ENCODE measurements around the gene APOBEC3H. TPM values are rescaled to one million over a fixed set of nuclear protein-coding genes. Genes with fewer than 3 reads are reported as not detected.

APOBEC3H gene
- total and polyA plus RNA-seq, 4 donors, result 0.41 TPM; not detected in 3

DNA sequence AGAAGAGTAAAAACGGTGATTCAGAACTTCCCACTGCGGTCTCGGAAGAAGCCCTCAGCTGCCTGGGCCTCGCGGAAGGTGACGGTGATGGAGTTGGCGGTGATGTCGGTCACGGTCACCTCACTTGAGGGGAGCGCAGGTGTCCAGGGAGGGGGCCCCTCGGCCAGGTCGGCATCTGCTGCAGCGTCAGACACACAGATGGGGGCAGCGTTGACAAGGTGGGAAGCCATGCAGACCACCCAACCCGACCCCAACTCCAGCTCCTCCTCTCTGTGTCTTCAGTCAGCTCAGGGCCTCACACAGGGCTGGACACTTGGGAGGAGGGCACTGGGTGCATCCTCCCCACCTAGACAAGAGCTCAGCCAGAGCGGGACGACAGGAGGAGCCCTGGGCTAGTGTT, 36.8 kb downstream of the APOBEC3H start:
- DNase-seq (ENCODE audit: low read depth in 4 of 6, low spot score in 6 of 6), result no peak
- Histone ChIP-seq H3K4me3 (ENCODE audit: low read depth, low read length) (no peak overlapping the region), H3K27ac (ENCODE audit: low read depth, low read length) (no peak overlapping the region), H3K9me3 (ENCODE audit: control insufficient read depth, insufficient read depth, low read length) (no peaks in the 10 kb centered on the region), H3K36me3 (ENCODE audit: control insufficient read depth, insufficient read depth, low read length) (peaks cover 35% of the 10 kb centered on the region), H3K27me3 (ENCODE audit: control insufficient read depth, insufficient read depth, low read length) (no peaks in the 10 kb centered on the region), H3K4me1 (ENCODE audit: control insufficient read depth, insufficient read depth, low read length) (peaks cover 33% of the 10 kb centered on the region)
- 86% methylated on average over 12 of the region's 17 CpGs for WGBS (ENCODE audit: insufficient coverage)

DNA sequence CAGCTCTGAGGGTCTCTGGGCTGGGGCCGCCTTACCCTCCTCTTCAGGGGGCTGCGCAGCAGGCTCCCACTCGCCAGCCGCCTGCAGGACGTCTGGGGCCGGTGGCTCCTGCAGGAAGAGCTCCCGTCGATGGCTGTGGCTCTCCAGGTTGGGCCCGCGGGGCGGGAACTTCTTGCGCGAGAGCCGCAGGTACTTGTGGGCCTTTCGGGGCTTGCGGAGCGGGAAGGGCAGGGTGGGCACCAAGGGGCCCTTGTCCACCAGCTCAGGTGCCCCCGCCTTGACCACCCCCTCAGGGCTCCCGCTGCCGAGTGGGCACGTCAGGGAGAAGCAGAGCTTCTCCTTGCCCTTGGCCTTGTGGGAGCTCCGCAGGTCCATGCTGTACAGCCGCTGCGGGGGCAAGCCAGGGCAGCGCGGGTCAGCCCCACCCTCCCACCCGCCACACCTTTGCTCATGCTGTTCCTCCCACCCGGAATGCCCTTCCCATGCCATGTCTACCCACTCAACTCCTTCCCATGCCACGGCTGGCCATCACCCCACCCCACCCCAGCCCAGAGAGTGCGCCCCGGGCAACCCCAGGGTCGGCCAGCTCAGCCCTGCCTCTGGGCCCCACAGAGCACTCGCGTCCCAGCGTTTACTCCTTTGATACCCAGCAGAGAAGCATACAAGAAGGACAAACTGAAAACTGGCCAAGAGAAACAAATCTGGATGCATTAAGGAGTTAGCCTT, 37.5 kb downstream of the APOBEC3H start:
- no peaks in the 10 kb centered on the region for H3K9me3 ChIP-seq (ENCODE audit: control insufficient read depth, insufficient read depth, low read length)
- H3K27me3 ChIP-seq (ENCODE audit: control insufficient read depth, insufficient read depth, low read length), result no peaks in the 10 kb centered on the region
- DNase-seq (ENCODE audit: low read depth in 4 of 6, low spot score in 6 of 6), result no peak
- no peak overlapping the region for H3K27ac ChIP-seq (ENCODE audit: low read depth, low read length)
- H3K4me1 ChIP-seq (ENCODE audit: control insufficient read depth, insufficient read depth, low read length), result peaks cover 33% of the 10 kb centered on the region
- WGBS (ENCODE audit: insufficient coverage), result 80% methylated on average over 34 of the region's 35 CpGs
- H3K36me3 ChIP-seq (ENCODE audit: control insufficient read depth, insufficient read depth, low read length), result peaks cover 37% of the 10 kb centered on the region
- H3K4me3 ChIP-seq (ENCODE audit: low read depth, low read length), result no peak overlapping the region

DNA sequence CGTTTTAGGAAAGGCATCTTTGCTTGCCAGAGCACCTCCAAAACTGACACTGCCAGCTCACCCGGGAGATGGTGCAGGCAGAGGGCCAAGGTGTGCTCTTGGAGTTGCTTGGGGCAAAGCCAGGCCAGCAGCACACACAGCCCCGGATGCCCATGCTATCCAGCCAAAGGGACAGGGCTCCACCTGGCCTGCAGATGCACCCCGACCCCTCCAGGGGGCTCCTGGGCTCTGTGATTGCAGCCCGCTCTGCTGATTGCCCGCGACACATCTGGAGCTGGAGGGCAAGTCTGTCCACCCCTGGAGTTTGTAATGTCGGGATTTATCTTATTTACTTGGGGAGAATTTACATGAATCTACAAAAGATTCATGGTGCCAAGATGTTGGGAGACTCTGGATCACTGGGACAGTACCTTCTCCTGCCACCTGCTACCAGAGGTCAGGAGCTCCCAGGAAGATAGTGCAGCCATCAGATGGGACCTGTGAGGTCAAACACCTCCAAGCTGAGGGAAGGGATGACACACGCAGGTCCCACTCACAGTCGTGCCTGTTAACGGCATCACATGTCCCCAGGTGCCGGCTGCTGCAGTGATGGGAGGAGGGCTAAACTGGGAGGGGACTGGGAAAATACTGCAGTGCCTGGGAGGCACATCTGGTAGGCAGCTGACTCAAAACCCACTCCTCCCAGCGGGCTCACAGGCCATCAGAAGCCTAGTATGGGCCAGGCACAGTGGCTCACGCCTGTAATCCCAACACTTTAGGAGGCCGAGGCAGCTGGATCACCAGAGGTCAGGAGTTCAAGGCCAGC, 38.2 kb downstream of the APOBEC3H start:
- WGBS (ENCODE audit: insufficient coverage), result 38% methylated on average over 12 of the region's 15 CpGs
- H3K36me3 ChIP-seq (ENCODE audit: control insufficient read depth, insufficient read depth, low read length), result peaks cover 40% of the 10 kb centered on the region
- H3K4me3 ChIP-seq (ENCODE audit: low read depth, low read length), result no peak overlapping the region
- no peak overlapping the region for H3K27ac ChIP-seq (ENCODE audit: low read depth, low read length)
- no peaks in the 10 kb centered on the region for H3K9me3 ChIP-seq (ENCODE audit: control insufficient read depth, insufficient read depth, low read length)
- H3K27me3 ChIP-seq (ENCODE audit: control insufficient read depth, insufficient read depth, low read length), result no peaks in the 10 kb centered on the region
- peak in 4 of 6 donors; percentile 19 to 63 (median 40) for DNase-seq (ENCODE audit: low read depth in 4 of 6, low spot score in 6 of 6)
- peaks cover 27% of the 10 kb centered on the region for H3K4me1 ChIP-seq (ENCODE audit: control insufficient read depth, insufficient read depth, low read length)

DNA sequence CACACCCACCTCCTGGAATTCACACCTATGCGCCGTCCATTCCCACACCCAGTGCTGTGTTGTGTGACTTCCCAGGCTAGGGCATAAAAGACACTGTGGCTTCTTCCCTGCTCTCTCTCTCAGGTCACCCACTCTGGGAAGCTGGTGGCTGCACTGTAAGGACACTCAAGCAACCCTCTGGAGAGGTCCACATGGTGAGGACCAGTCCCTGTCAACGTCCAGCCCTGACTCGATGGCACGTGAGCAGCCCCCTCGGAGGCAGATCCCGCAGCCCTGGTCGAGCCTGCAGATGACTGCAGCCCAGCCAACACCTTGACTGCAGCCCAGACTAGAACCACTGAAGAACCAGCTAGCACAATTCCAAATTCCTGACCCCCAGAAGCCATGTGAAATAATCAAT, 39.3 kb downstream of the APOBEC3H start:
- no peaks in the 10 kb centered on the region for H3K27me3 ChIP-seq (ENCODE audit: control insufficient read depth, insufficient read depth, low read length)
- no peak for DNase-seq (ENCODE audit: low read depth in 4 of 6, low spot score in 6 of 6)
- H3K27ac ChIP-seq (ENCODE audit: low read depth, low read length), result no peak overlapping the region
- H3K9me3 ChIP-seq (ENCODE audit: control insufficient read depth, insufficient read depth, low read length), result no peaks in the 10 kb centered on the region
- no peak overlapping the region for H3K4me3 ChIP-seq (ENCODE audit: low read depth, low read length)
- peaks cover 49% of the 10 kb centered on the region for H3K36me3 ChIP-seq (ENCODE audit: control insufficient read depth, insufficient read depth, low read length)
- 88% methylated on average over 8 of the region's 8 CpGs for WGBS (ENCODE audit: insufficient coverage)
- peaks cover 19% of the 10 kb centered on the region for H3K4me1 ChIP-seq (ENCODE audit: control insufficient read depth, insufficient read depth, low read length)

DNA sequence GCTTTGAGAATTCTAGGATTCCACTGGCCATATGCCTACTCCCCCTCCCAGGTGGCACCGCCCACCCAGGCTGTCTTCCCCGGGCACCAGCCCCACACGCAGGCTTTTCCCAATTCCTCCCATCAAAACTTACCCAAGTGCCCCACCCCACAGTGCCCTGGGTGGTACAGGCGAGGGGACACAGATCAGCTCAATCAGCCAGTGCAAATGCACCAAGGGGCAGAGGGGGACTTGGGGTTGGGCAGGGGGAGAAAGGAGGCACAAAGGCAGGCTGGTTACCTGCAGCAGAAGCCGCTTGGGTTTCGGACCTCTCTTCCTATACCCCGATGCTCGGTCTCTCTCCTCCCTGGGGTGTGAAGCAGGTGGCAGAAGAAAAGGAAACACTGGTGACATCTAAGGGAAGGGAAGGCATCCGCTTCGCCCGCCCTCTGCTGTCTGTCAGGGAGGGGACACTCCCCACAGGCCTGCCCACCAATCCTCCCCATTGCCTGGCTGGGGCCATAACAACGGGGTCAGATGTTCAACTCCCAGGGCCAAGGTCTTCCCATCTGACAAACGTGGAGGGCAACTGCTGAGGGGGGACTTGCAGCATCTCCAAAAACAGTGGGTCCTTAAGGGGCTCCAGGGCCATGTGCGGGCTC, 41.4 kb downstream of the APOBEC3H start:
- H3K27ac ChIP-seq (ENCODE audit: low read depth, low read length), result no peak overlapping the region

DNA sequence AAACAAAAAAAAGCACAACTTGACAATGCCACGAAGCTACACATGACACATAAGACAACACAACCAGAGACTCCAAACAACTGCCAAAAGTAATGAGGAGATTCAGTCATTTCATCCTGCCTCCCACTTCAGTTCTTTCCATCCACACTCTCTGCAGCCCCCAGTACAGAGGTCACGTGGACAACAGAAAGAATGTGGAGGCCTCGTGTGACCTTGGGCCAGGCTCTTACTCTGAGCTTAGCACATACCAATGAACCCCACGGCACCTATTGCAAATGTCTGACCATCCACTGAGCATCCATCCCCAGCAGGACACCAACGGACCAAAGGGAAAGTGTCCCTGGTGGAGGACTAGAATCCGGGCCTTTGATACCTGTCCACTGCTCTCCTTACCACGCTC, 42.9 kb downstream of the APOBEC3H start:
- Histone ChIP-seq H3K27ac (ENCODE audit: low read depth, low read length) (no peak overlapping the region), H3K4me1 (ENCODE audit: control insufficient read depth, insufficient read depth, low read length) (peaks cover 19% of the 10 kb centered on the region), H3K36me3 (ENCODE audit: control insufficient read depth, insufficient read depth, low read length) (peaks cover 25% of the 10 kb centered on the region), H3K4me3 (ENCODE audit: low read depth, low read length) (no peak overlapping the region), H3K9me3 (ENCODE audit: control insufficient read depth, insufficient read depth, low read length) (no peaks in the 10 kb centered on the region), H3K27me3 (ENCODE audit: control insufficient read depth, insufficient read depth, low read length) (no peaks in the 10 kb centered on the region)
- WGBS (ENCODE audit: insufficient coverage), result 74% methylated on average over 7 of the region's 7 CpGs
- DNase-seq (ENCODE audit: low read depth in 4 of 6, low spot score in 6 of 6), result no peak

More for the DNA sequence above, 41.4 kb downstream of the APOBEC3H start:
- Histone ChIP-seq H3K9me3 (ENCODE audit: control insufficient read depth, insufficient read depth, low read length) (no peaks in the 10 kb centered on the region), H3K4me1 (ENCODE audit: control insufficient read depth, insufficient read depth, low read length) (peaks cover 16% of the 10 kb centered on the region), H3K36me3 (ENCODE audit: control insufficient read depth, insufficient read depth, low read length) (peaks cover 35% of the 10 kb centered on the region), H3K27me3 (ENCODE audit: control insufficient read depth, insufficient read depth, low read length) (no peaks in the 10 kb centered on the region), H3K4me3 (ENCODE audit: low read depth, low read length) (no peak overlapping the region)
- DNase-seq (ENCODE audit: low read depth in 4 of 6, low spot score in 6 of 6), result no peak
- 61% methylated on average over 6 of the region's 14 CpGs for WGBS (ENCODE audit: insufficient coverage)

DNA sequence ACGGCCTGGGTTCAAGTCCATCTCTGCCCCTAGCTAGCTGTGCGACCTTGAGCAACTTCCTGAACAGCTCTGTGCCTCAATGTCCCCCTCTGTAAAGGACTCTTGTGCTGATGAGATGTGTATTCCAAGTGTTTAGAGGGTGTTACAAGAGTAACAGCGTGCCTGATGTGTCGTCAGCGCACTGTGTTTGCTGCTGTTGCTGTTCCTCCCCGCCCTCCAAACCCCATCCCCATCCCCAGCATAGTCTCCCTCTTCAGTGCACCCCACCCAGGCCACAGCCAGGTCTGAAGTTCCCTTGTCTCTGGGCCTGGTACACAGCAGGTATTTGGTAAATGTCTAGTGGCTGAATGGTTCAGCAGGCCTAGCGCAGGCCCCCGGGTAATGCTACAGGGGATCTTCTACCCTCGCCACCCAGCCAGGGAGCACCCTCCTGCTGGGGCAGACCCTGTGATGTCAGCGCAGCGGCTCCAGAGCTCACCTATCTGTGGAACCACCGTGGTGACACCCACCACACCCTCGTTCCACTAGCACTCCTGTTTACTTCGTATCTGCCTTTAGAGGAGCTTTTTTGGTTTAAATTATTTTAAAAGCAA, 45.1 kb downstream of the APOBEC3H start:
- Histone ChIP-seq H3K4me1 (ENCODE audit: control insufficient read depth, insufficient read depth, low read length) (peaks cover 23% of the 10 kb centered on the region), H3K9me3 (ENCODE audit: control insufficient read depth, insufficient read depth, low read length) (no peaks in the 10 kb centered on the region), H3K36me3 (ENCODE audit: control insufficient read depth, insufficient read depth, low read length) (peaks cover 22% of the 10 kb centered on the region), H3K27me3 (ENCODE audit: control insufficient read depth, insufficient read depth, low read length) (no peaks in the 10 kb centered on the region), H3K27ac (ENCODE audit: low read depth, low read length) (no peak overlapping the region), H3K4me3 (ENCODE audit: low read depth, low read length) (no peak overlapping the region)
- 93% methylated on average over 7 of the region's 14 CpGs for WGBS (ENCODE audit: insufficient coverage)
- DNase-seq (ENCODE audit: low read depth in 4 of 6, low spot score in 6 of 6), result no peak

DNA sequence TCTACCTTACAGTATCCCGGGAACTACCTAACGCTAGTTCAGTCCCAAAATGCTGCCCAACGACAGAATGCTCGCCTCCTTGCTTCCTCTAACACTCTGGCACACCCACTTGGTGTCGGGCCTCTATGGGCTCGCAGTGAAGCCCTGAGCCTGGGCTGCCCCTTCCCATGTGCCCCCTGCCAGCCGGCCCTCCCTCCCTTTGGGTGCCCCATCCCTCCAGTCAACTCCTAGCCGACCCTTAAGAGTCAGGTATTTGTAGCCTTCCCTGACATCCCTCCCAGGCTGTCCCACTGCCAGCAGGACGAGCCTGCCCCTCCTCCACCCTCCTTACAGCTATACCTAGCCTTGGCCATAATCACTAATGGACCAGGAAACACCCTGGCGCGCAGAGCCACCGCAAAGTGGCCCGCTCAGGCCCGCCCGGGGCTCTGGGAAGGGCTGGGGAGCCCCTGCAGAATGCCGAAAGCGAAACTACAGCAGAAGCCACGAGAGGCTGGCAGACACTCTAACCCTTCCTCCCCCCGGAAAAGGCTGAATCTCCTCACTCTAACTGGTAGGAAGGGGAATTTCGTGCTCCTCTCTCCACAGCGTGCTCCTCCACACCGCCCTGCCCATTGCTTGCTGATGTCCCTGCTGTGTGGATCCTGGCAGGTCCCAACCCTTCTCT, 47.2 kb downstream of the APOBEC3H start:
- Histone ChIP-seq H3K27me3 (ENCODE audit: control insufficient read depth, insufficient read depth, low read length) (no peaks in the 10 kb centered on the region), H3K4me1 (ENCODE audit: control insufficient read depth, insufficient read depth, low read length) (peaks cover 29% of the 10 kb centered on the region), H3K4me3 (ENCODE audit: low read depth, low read length) (peak overlapping the region; percentile 82), H3K36me3 (ENCODE audit: control insufficient read depth, insufficient read depth, low read length) (peaks cover 33% of the 10 kb centered on the region), H3K9me3 (ENCODE audit: control insufficient read depth, insufficient read depth, low read length) (no peaks in the 10 kb centered on the region), H3K27ac (ENCODE audit: low read depth, low read length) (peak overlapping the region; percentile 89)
- DNase-seq (ENCODE audit: low read depth in 4 of 6, low spot score in 6 of 6), result peak in 1 of 6 donors; percentile 4
- WGBS (ENCODE audit: insufficient coverage), result 26% methylated on average over 19 of the region's 22 CpGs

Data from spinal cord (tissue), 10 donors.